Endometrium (tissue), 2 donors: ENCODE measurements around the gene ADAMTS16.
"Not testable (repeated sequence)": the region's sequence is repeated elsewhere in the genome, so short reads cannot be mapped to it uniquely, and the experiment has no call there.

ENCODE experiments used
- FAIRE-seq: peaks from 2 replicates; lab custom pipeline; 2012; peaks lifted over from hg19 to GRCh38; lab: Jason Lieb, UNC
- donor health status: control.
- donor health status: control.

Gene ADAMTS16, protein sequence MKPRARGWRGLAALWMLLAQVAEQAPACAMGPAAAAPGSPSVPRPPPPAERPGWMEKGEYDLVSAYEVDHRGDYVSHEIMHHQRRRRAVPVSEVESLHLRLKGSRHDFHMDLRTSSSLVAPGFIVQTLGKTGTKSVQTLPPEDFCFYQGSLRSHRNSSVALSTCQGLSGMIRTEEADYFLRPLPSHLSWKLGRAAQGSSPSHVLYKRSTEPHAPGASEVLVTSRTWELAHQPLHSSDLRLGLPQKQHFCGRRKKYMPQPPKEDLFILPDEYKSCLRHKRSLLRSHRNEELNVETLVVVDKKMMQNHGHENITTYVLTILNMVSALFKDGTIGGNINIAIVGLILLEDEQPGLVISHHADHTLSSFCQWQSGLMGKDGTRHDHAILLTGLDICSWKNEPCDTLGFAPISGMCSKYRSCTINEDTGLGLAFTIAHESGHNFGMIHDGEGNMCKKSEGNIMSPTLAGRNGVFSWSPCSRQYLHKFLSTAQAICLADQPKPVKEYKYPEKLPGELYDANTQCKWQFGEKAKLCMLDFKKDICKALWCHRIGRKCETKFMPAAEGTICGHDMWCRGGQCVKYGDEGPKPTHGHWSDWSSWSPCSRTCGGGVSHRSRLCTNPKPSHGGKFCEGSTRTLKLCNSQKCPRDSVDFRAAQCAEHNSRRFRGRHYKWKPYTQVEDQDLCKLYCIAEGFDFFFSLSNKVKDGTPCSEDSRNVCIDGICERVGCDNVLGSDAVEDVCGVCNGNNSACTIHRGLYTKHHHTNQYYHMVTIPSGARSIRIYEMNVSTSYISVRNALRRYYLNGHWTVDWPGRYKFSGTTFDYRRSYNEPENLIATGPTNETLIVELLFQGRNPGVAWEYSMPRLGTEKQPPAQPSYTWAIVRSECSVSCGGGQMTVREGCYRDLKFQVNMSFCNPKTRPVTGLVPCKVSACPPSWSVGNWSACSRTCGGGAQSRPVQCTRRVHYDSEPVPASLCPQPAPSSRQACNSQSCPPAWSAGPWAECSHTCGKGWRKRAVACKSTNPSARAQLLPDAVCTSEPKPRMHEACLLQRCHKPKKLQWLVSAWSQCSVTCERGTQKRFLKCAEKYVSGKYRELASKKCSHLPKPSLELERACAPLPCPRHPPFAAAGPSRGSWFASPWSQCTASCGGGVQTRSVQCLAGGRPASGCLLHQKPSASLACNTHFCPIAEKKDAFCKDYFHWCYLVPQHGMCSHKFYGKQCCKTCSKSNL

DNA sequence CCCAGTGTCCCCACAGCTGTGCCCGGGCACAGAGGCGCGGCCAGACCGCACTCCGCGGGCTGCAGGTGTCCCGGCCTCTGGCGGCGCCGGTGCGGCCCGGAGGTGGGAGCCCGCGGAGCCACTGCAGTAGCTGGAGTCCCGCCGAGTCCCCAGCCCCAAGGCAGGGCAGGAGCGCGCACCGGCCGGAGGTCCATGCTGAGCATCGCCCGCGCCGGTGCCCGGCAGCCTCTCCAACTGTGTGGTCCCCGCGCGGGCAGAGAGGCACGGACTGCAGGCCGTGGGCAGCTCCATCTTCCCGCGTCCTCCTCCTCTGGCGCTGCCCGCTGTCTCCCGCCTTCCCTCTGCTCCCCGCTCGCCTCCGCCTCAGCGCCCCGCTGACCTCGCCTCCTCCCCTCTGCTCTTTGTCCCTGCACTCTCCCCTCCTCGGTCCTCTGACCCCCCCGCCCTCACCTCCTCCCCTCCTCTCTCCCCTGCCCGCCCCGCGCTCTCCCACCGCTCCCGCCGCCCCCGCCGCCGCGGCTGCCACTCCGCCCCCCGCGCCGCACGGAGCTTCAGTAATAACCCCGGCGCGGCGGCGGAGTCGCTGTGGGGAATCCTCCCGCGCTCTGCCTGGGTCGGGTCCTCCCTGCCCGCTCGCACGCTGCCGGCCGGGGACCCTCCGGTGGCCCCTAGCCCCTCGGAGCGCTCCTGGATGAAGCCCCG lies at the start of gene ADAMTS16:
Gene ADAMTS16 (plus strand): TSS at position 554 of the 702 bp plus-strand sequence. CDS start 138 bp downstream, at position 692.
- no peak for FAIRE-seq

DNA sequence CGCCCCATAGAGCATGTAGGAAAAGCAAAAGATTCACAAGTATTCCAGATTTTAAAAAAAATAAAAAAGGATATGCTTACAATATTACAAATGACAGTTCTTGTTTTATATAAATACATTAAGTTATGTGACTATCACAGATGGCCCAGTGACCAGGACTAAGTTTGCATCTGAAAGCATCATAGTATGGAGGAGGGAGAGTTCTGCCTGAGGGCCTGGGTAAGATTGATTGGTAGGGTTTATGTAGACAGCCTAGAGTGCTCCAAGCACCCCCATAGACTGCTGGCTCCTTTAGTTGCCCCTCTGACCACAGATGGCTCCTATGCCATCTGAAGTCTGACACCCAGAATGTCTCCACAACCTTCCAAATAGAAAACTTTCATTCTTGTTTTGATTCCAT lies 48.0 kb upstream of the ADAMTS16 start:
- no peak for FAIRE-seq

DNA sequence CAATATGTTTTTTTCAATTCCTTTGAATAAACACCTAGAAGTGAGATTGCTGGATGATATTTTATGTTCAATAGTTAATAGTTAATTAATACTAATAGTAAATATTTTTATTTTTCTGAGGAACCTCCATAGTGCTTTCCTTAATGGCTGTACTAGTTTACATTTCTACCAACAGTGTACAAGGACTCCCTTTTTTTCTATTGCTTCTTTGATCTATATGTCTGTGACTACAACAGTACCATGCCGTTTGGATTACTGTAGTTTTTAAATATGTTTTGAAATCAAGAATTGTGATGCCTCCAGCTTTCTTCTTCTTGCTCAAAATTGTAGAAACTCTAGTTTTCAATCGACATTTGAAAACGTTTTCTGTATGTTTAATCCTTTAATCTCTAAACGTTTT lies 39.5 kb upstream of the ADAMTS16 start:
- no peak for FAIRE-seq

GRCh38 chr5:5101676-5102075 lies 38.5 kb upstream of the ADAMTS16 start:
- no peak for FAIRE-seq

GRCh38 chr5:5103245-5103644 lies 36.9 kb upstream of the ADAMTS16 start:
- FAIRE-seq: peak; percentile 85

DNA sequence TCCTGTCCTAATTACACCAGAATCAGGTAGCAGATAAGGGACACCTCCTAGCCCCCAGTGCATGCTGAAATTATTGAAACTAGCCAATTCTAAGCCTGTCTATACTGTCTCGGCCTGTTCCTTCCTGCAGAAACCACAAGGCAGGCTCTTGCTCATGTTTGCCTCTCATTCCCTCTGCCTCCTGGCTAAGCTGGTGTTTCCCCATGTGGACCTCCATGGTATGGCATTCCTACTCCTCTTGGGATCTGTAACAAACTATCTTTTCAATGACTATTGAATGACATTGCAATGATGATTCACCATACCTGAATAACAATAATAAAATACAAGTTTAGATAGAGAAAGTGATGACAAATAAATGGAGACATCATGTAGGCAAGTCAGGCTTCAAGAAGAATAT lies 35.6 kb upstream of the ADAMTS16 start:
- FAIRE-seq: no peak

- FAIRE-seq: no peak
Observed at GRCh38 chr5:5105531-5105930, 34.6 kb upstream of the ADAMTS16 start.

- no peak for FAIRE-seq
Observed at GRCh38 chr5:5116956-5117355, 23.2 kb upstream of the ADAMTS16 start.

DNA sequence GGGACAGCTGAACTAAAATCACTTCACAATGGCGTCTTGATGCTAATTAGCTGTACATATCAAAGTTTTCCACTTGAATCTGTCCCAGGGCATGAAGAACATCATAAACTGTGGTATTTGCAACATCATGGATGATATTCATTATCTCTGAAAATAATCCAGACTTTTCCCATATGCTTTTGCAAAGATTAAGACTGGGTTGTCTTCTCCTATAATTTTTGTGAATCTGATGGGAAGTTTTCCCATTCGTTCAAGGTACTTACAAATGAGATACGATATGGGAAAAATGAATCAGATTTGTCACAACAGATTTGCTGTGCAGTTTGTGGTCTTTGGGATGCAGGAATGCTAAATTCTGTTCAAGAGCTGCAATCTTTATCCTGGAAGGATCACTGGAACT lies 17.4 kb upstream of the ADAMTS16 start:
- FAIRE-seq: no peak

- FAIRE-seq: no peak
Observed at GRCh38 chr5:5124231-5124630, 15.9 kb upstream of the ADAMTS16 start.

GRCh38 chr5:5126444-5126843 lies 13.7 kb upstream of the ADAMTS16 start:
- no peak for FAIRE-seq

DNA sequence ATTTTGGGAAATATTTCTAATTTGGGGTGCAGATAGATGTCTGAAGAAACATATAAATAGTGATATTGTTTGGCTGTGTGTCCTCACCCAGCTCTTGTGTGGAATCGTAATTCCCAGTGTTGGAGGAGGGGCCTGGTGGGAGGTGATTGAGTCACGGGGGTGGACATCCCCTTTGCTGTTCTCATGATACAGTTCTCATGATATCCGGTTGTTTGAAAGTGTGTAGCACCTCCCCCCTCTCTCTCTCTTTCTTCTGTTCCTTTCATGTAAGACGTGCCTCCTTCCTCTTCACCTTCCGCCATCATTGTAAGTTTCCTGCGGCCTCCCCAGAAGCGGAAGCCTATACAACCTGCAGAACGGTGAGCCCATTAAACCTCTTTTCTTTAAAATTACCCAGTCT lies 11.4 kb upstream of the ADAMTS16 start:
- FAIRE-seq: no peak

GRCh38 chr5:5132234-5132633 lies 7.9 kb upstream of the ADAMTS16 start:
- FAIRE-seq: no peak

GRCh38 chr5:5132693-5133295 lies 7.3 kb upstream of the ADAMTS16 start:
- no peak for FAIRE-seq

GRCh38 chr5:5134107-5134506 lies 6.0 kb upstream of the ADAMTS16 start:
- FAIRE-seq: no peak

DNA sequence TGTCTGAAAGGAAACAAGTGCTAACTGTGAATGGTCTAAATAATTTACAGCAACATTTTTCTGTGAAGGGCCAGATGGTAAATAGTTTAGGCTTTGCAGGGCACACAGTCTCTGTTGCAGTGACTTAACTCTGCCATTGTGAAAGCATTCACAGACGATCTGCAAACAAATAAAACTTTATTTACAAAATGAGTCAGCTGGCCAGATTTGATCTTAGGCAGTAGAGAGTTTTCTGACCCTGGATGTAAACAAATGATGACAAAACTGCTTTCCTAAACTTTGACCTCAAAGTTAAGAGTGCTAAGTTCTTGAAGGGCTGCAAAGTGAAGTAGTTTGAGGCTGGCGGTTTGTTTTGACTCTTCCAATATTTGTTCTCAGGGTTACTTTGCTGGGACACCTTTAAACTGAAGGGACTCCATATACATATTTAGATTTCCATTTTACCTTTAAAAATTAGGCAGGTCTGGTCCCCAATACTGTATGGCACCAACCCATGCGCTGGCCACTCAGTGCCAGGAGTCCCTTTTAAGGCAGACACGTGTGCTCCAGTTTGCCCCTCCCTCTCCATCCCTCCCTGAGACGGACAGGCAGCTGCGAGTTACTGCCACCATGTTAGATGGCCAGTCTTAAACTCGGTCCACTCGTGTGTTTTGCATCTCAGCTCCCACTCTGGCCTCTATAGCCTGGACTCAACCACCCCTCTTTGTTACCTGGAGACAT lies 4.0 kb upstream of the ADAMTS16 start:
- peak; percentile 83 for FAIRE-seq

DNA sequence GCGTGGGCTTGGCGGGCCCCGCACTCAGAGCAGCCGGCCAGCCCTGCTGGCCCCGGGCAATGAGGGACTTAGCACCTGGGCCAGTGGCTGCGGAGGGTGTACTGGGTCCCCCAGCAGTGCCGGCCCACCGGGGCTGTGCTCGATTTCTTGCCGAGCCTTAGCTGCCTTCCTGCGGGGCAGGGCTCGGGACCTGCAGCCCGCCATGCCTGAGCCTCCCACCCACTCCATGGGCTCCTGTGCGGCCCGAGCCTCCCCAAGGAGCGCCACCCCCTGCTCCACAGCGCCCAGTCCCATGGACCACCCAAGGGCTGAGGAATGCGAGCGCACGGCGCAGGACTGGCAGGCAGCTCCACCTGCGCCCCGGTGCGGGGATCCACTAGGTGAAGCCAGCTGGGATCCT lies 2.3 kb upstream of the ADAMTS16 start:
- not testable (repeated sequence) for FAIRE-seq

- FAIRE-seq: no peak
Observed at GRCh38 chr5:5139336-5139776, 774 bp upstream of the ADAMTS16 start.

DNA sequence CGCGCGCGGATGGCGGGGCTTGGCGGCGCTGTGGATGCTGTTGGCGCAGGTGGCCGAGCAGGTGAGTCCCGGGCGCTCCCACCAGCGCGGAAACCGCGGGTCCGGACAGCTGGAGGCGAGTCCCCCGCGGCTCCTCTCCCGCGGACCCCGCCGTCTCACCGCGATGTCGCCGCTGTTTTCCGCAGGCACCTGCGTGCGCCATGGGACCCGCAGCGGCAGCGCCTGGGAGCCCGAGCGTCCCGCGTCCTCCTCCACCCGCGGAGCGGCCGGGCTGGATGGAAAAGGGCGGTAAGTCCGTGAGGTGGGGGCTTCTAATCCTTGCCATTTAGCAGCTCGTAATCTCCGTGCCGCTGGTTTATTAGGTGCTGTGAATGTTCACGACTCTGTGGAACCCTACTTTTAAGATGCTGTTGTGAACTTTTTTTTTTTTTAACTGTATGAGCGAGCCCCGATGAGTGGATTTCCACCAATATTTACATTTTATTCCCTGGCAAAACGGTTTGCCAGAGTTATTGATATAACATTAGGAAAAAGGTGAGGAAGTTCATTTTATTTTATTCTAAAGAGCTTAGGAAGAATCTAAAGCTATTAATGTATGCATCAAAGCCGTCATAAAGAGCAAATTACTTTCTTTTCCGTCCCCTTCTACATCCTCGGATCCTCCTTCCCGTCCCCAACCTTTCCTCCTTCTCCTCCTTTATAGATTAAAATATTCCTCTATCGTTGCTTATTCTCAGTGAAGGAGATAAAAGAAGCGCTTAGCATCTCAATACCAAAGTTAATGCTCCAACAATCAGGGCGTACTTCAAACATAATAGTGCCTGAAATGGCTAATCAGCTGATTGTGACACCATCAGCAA lies 579 bp downstream of the ADAMTS16 start:
- FAIRE-seq: no peak

- no peak for FAIRE-seq
Observed at GRCh38 chr5:5141339-5141599, 1.1 kb downstream of the ADAMTS16 start.
